GM12878 (cell line): ENCODE data around the gene NPAS4.

ENCODE experiments used
- BMI1 ChIP-seq: fragments of 450-650 bp; IDR thresholded peaks from 2 replicates; pipeline ENCODE4 v1.6.1; 2016; ENCODE audit warnings: mild to moderate bottlenecking, moderate library complexity, borderline replicate concordance
- CHD4 ChIP-seq: fragments of 200-600 bp; sonication (generic); IDR thresholded peaks from 2 replicates; pipeline ENCODE4 v1.6.1; 2016; ENCODE audit warnings: mild to moderate bottlenecking
- CTCF ChIP-seq, 3 experiments: IDR thresholded peaks in 2 of 3; conservative IDR thresholded peaks in 1 of 3; 2 replicates each; pipeline ENCODE4 v1.5.1; 2011; ENCODE audit warnings: low read depth in 3 of 3, low read length in 3 of 3, mild to moderate bottlenecking in 3 of 3, control low read depth in 2 of 3, moderate library complexity in 2 of 3, inconsistent platforms in 1 of 3, mixed read lengths in 1 of 3; ENCODE audit not compliant: control insufficient read depth in 2 of 3, insufficient read depth in 1 of 3; ENCODE audit errors: extremely low read depth in 1 of 3
- EZH2 ChIP-seq: IDR thresholded peaks from 2 replicates; pipeline ENCODE4 v1.6.1; 2012; ENCODE audit warnings: low read depth, mild to moderate bottlenecking, control low read depth, inconsistent platforms, low read length, borderline replicate concordance; ENCODE audit not compliant: control insufficient read depth
- FOS ChIP-seq: IDR thresholded peaks from 3 replicates; pipeline ENCODE4 v1.6.1; 2011; ENCODE audit warnings: borderline replicate concordance; ENCODE audit not compliant: insufficient read length; ENCODE audit errors: extremely low read depth
- HCFC1 ChIP-seq: fragments of 150-350 bp; IDR thresholded peaks from 2 replicates; pipeline ENCODE4 v1.6.1; 2014; ENCODE audit warnings: low read length
- RFX5 ChIP-seq: IDR thresholded peaks from 2 replicates; pipeline ENCODE4 v1.6.1; 2011; ENCODE audit warnings: low read depth, low read length, improper control_type of control experiment
- SUZ12 ChIP-seq: fragments of 200-600 bp; sonication (generic); IDR thresholded peaks from one replicate; pipeline ENCODE4 v1.6.1; 2018; ENCODE audit warnings: antibody characterized with exemption, mild to moderate bottlenecking; ENCODE audit not compliant: unreplicated experiment
- TAF1 ChIP-seq: IDR thresholded peaks from 2 replicates; pipeline ENCODE4 v1.6.1; 2011; ENCODE audit warnings: mild to moderate bottlenecking, low read depth, low read length, borderline replicate concordance
- TCF12 ChIP-seq: IDR thresholded peaks from 2 replicates; pipeline ENCODE4 v1.6.1; 2011; ENCODE audit warnings: low read depth, mild to moderate bottlenecking, low read length

- TF ChIP-seq HCFC1, result no peak
- no peak for TF ChIP-seq TCF12
- TF ChIP-seq CHD4, result no peak
- no peak for TF ChIP-seq FOS
- TF ChIP-seq BMI1, result no peak
- TF ChIP-seq RFX5, result no peak
- no peak for TF ChIP-seq SUZ12
- TF ChIP-seq TAF1, result no peak
- no peak for TF ChIP-seq EZH2
- TF ChIP-seq CTCF (IDR thresholded peaks at IDR 0.05 in 2 of 3, conservative IDR thresholded peaks at IDR 0.05 in 1 of 3; ENCODE audit: control insufficient read depth in 2 of 3, extremely low read depth in 1 of 3, insufficient read depth in 1 of 3, low read depth in 3 of 3, low read length in 3 of 3), result no peak
Observed at GRCh38 chr11:66420671-66421476, at the start of gene NPAS4.
